HEK293 (cell line): ENCODE measurements around the gene CAGE1.

ENCODE experiments used
- BCL11A ChIP-seq: fragments of 450-650 bp; formaldehyde crosslinking; IDR thresholded peaks from 2 replicates; pipeline ENCODE4 v1.5.1; 2016; ENCODE audit warnings: low read depth, missing biosample characterization, missing genetic modification characterization
- GLI2 ChIP-seq: fragments of 450-650 bp; formaldehyde crosslinking; IDR thresholded peaks from 2 replicates; pipeline ENCODE4; 2017; ENCODE audit warnings: missing biosample characterization, missing genetic modification characterization, low read depth, borderline replicate concordance
- GLI4 ChIP-seq: fragments of 450-650 bp; formaldehyde crosslinking; IDR thresholded peaks from 2 replicates; pipeline ENCODE4 v1.5.1; 2016; ENCODE audit warnings: missing biosample characterization, missing genetic modification characterization
- HIC1 ChIP-seq: fragments of 450-650 bp; formaldehyde crosslinking; IDR thresholded peaks from 2 replicates; pipeline ENCODE4 v1.5.1; 2016; ENCODE audit warnings: missing biosample characterization, missing genetic modification characterization
- KLF17 ChIP-seq: fragments of 450-650 bp; formaldehyde crosslinking; IDR thresholded peaks from 2 replicates; pipeline ENCODE4 v1.5.1; 2016; ENCODE audit warnings: missing biosample characterization, missing genetic modification characterization
- PATZ1 ChIP-seq: fragments of 450-650 bp; formaldehyde crosslinking; IDR thresholded peaks from 2 replicates; pipeline ENCODE4 v1.5.1; 2016; ENCODE audit warnings: missing biosample characterization, missing genetic modification characterization
- ZNF132 ChIP-seq: fragments of 450-650 bp; formaldehyde crosslinking; IDR thresholded peaks from 2 replicates; pipeline ENCODE4 v1.5.1; 2017; ENCODE audit warnings: missing biosample characterization, missing genetic modification characterization, borderline replicate concordance
- ZNF133 ChIP-seq: fragments of 450-650 bp; formaldehyde crosslinking; IDR thresholded peaks from 2 replicates; pipeline ENCODE4 v1.5.1; 2016; ENCODE audit warnings: missing biosample characterization, missing genetic modification characterization
- ZNF138 ChIP-seq: fragments of 450-650 bp; formaldehyde crosslinking; IDR thresholded peaks from 2 replicates; pipeline ENCODE4 v1.5.1; 2016; ENCODE audit warnings: missing biosample characterization, missing genetic modification characterization, borderline replicate concordance
- ZNF174 ChIP-seq: fragments of 450-650 bp; formaldehyde crosslinking; IDR thresholded peaks from 2 replicates; pipeline ENCODE4 v1.5.0; 2017; ENCODE audit warnings: missing biosample characterization, mild to moderate bottlenecking, missing genetic modification characterization
- ZNF184 ChIP-seq: fragments of 450-650 bp; IDR thresholded peaks from 2 replicates; pipeline ENCODE4 v1.5.1; 2018; ENCODE audit warnings: missing biosample characterization, mild to moderate bottlenecking, missing genetic modification characterization
- ZNF2 ChIP-seq: fragments of 450-650 bp; formaldehyde crosslinking; IDR thresholded peaks from 2 replicates; pipeline ENCODE4 v1.5.1; 2016; ENCODE audit warnings: missing biosample characterization, missing genetic modification characterization
- ZNF280C ChIP-seq: fragments of 450-650 bp; formaldehyde crosslinking; IDR thresholded peaks from 2 replicates; pipeline ENCODE4 v1.5.1; 2016; ENCODE audit warnings: missing biosample characterization, missing genetic modification characterization
- ZNF324 ChIP-seq: fragments of 450-650 bp; formaldehyde crosslinking; IDR thresholded peaks from 2 replicates; pipeline ENCODE4 v1.5.1; 2016; ENCODE audit warnings: missing biosample characterization, missing genetic modification characterization
- ZNF366 ChIP-seq: fragments of 450-650 bp; formaldehyde crosslinking; conservative IDR thresholded peaks from 2 replicates; pipeline ENCODE4 v1.5.1; 2016; ENCODE audit warnings: missing biosample characterization, missing genetic modification characterization
- ZNF48 ChIP-seq: fragments of 450-650 bp; formaldehyde crosslinking; IDR thresholded peaks from 2 replicates; pipeline ENCODE4 v1.5.1; 2016; ENCODE audit warnings: missing biosample characterization, missing genetic modification characterization
- ZNF529 ChIP-seq: fragments of 450-650 bp; formaldehyde crosslinking; IDR thresholded peaks from 2 replicates; pipeline ENCODE4 v1.5.1; 2017; ENCODE audit warnings: missing genetic modification characterization, missing biosample characterization; ENCODE audit not compliant: insufficient replicate concordance
- ZNF530 ChIP-seq: fragments of 450-650 bp; formaldehyde crosslinking; IDR thresholded peaks from 2 replicates; pipeline ENCODE4 v1.5.1; 2016; ENCODE audit warnings: low read depth, missing biosample characterization, missing genetic modification characterization
- ZNF555 ChIP-seq: fragments of 450-650 bp; formaldehyde crosslinking; conservative IDR thresholded peaks from 2 replicates; pipeline ENCODE4 v1.5.1; 2017; ENCODE audit warnings: missing biosample characterization, mild to moderate bottlenecking, missing genetic modification characterization, inconsistent platforms
- ZNF610 ChIP-seq: fragments of 450-650 bp; formaldehyde crosslinking; IDR thresholded peaks from 2 replicates; pipeline ENCODE4 v1.5.1; 2016; ENCODE audit warnings: missing biosample characterization, missing genetic modification characterization, borderline replicate concordance
- ZNF658 ChIP-seq: fragments of 450-650 bp; formaldehyde crosslinking; IDR thresholded peaks from 2 replicates; pipeline ENCODE4; 2016; ENCODE audit warnings: missing biosample characterization, missing genetic modification characterization
- ZNF677 ChIP-seq: fragments of 450-650 bp; IDR thresholded peaks from 2 replicates; pipeline ENCODE4 v1.5.0; 2018; ENCODE audit warnings: missing biosample characterization, mild to moderate bottlenecking, missing genetic modification characterization, moderate library complexity
- ZNF785 ChIP-seq: fragments of 450-650 bp; formaldehyde crosslinking; IDR thresholded peaks from 2 replicates; pipeline ENCODE4 v1.5.1; 2016; ENCODE audit warnings: missing biosample characterization, missing genetic modification characterization
- ZNF791 ChIP-seq: fragments of 450-650 bp; formaldehyde crosslinking; IDR thresholded peaks from 2 replicates; pipeline ENCODE4 v1.5.1; 2016; ENCODE audit warnings: missing biosample characterization, missing genetic modification characterization
- ZNF843 ChIP-seq: fragments of 450-650 bp; formaldehyde crosslinking; IDR thresholded peaks from 2 replicates; pipeline ENCODE4 v1.5.1; 2016; ENCODE audit warnings: missing biosample characterization, missing genetic modification characterization
- ZSCAN4 ChIP-seq: fragments of 450-650 bp; formaldehyde crosslinking; IDR thresholded peaks from 2 replicates; pipeline ENCODE4 v1.5.1; 2017; ENCODE audit warnings: missing biosample characterization, missing genetic modification characterization
- TF ChIP-seq, protein P1 (sequence below): fragments of 450-650 bp; formaldehyde crosslinking; IDR thresholded peaks from 2 replicates; pipeline ENCODE4 v1.5.1; 2016; ENCODE audit warnings: missing biosample characterization, missing genetic modification characterization

Gene CAGE1

DNA sequence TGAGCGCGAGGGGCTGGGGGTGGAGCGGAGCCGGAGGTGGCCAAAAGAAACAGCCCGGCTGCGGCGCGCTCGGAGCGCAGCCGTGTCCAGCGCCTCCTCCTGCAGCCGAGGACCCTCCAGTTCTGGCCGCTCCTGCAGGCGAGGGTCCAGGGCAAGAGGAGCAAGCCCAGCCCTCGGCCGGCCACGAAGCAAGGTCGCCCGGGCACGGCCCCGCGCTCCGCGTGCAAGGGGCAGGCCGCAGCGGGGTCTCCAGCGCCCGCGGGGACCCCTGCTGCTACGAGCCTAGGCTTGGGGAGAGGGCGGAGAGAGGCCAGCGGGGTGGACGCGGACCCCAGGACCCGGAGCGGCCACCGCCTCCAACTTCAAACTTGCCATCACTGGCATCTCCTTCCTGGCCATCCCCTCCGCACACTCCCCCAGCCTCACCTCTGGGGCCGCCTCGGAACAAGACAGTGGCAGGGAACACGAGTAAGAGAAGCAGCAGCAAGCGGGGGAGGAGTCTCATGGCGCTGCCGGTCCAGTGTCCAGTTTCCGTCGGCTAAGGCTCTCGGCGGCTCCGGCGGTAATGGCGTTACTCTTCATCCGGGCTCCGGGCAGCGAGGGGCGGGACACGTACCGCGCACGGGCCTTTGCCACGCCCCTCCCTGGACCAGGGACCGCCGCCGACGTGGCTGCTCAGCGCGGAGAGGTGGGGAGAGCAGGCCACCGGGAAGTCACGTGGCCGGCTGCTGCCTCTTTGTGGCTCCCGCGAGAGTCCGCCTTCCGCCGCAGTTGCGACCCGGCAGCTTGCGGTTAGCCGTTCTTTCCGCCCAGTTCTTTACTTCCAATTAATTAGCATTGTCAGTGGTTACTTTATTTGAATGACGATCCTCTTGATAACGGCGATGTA, 76.7 kb downstream of the CAGE1 start, which contains the start of gene SSR1 (continued):
- TF ChIP-seq ZNF555 (tag by site-specific recombination) (no peak), ZNF610 (0 out of 2 replicates have a peak, but pooled peaks have one; percentile 17), PATZ1 (tag by site-specific recombination) (peak; percentile 53; the same call in 1 of the 2 replicates), KLF17 (no peak; the same call in 1 of the 2 replicates), ZNF48 (tag by site-specific recombination) (no peak), GLI4 (tag by site-specific recombination) (no peak), ZNF658 (tag by site-specific recombination) (no peak), ZNF366 (peak; percentile 93), ZNF132 (no peak), BCL11A (no peak), ZNF324 (peak; percentile 42; the same call in 1 of the 2 replicates), ZNF791 (tag by site-specific recombination) (no peak), ZNF2 (tag by site-specific recombination) (0 out of 2 replicates have a peak, but pooled peaks have one; percentile 12), HIC1 (tag by site-specific recombination) (no peak), ZNF529 (no peak), ZNF677 (tag by site-specific recombination) (0 out of 2 replicates have a peak, but pooled peaks have one; percentile 17), GLI2 (tag by site-specific recombination) (no peak), ZNF174 (no peak), ZNF843 (tag by site-specific recombination) (no peak), ZNF530 (tag by site-specific recombination) (no peak), ZNF138 (tag by site-specific recombination) (no peak), ZNF133 (no peak), ZNF184 (tag by site-specific recombination) (0 out of 2 replicates have a peak, but pooled peaks have one; percentile 35), ZNF785 (tag by site-specific recombination) (no peak), ZNF280C (tag by site-specific recombination) (no peak), ZSCAN4 (tag by site-specific recombination) (no peak)
- TF ChIP-seq, protein P1, sequence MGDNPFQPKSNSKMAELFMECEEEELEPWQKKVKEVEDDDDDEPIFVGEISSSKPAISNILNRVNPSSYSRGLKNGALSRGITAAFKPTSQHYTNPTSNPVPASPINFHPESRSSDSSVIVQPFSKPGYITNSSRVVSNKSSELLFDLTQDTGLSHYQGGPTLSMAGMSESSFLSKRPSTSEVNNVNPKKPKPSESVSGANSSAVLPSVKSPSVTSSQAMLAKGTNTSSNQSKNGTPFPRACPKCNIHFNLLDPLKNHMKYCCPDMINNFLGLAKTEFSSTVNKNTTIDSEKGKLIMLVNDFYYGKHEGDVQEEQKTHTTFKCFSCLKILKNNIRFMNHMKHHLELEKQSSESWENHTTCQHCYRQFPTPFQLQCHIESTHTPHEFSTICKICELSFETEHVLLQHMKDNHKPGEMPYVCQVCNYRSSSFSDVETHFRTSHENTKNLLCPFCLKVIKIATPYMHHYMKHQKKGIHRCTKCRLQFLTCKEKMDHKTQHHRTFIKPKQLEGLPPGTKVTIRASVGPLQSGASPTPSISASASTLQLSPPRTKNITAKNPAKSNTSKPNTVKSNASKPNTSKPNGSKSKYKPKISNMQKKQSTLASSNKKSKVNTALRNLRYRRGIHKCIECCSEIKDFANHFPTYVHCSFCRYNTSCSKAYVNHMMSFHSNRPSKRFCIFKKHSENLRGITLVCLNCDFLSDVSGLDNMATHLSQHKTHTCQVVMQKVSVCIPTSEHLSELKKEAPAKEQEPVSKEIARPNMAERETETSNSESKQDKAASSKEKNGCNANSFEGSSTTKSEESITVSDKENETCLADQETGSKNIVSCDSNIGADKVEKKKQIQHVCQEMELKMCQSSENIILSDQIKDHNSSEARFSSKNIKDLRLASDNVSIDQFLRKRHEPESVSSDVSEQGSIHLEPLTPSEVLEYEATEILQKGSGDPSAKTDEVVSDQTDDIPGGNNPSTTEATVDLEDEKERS (tag by site-specific recombination) = no peak
